ENCODE data around the gene AMY2B.
A peak's percentile ranks its signal among the peaks of the same experiment; 100 is the strongest.
"Not testable (repeated sequence)": the region's sequence is repeated elsewhere in the genome, so short reads cannot be mapped to it uniquely, and the experiment has no call there.

Gene AMY2B

GRCh38 chr1:103571289-103571688 lies at the start of gene AMY2B:
TSS of gene AMY2B (plus strand) at chr1:103571589. CDS start at chr1:103571603, 14 bp downstream.
- DNase-seq (ENCODE audit: low read depth); H3K4me3 ChIP-seq (ENCODE audit: low read depth, low read length): not testable (repeated sequence)

- no peak for DNase-seq (ENCODE audit: low read depth)
- no peak overlapping the region for H3K4me3 ChIP-seq (ENCODE audit: low read depth, low read length)
- TF ChIP-seq CTCF (conservative IDR thresholded peaks at IDR 0.05; ENCODE audit: low read depth, low read length): no peak
These were observed 48.0 kb upstream of the AMY2B start for GRCh38 chr1:103523346-103523745.

- H3K4me3 ChIP-seq (ENCODE audit: low read depth, low read length): peak overlapping the region; percentile 20
- TF ChIP-seq CTCF (conservative IDR thresholded peaks at IDR 0.05; ENCODE audit: low read depth, low read length): no peak
- peak; percentile 69 for DNase-seq (ENCODE audit: low read depth)
These were observed 46.2 kb upstream of the AMY2B start for GRCh38 chr1:103525114-103525606.

- DNase-seq (ENCODE audit: low read depth): peak; percentile 93
- peak; percentile 17 for TF ChIP-seq CTCF (conservative IDR thresholded peaks at IDR 0.05; ENCODE audit: low read depth, low read length)
- peak within 1 kb of the TSS; percentile 83 for H3K4me3 ChIP-seq (ENCODE audit: low read depth, low read length)
These were observed 45.5 kb upstream of the AMY2B start, which contains the start of gene RNPC3 for GRCh38 chr1:103525607-103526507. TSS of gene RNPC3 (plus strand) at chr1:103525699. CDS start at chr1:103526071, 372 bp downstream.

- no peak for TF ChIP-seq CTCF (conservative IDR thresholded peaks at IDR 0.05; ENCODE audit: low read depth, low read length)
- no peak overlapping the region for H3K4me3 ChIP-seq (ENCODE audit: low read depth, low read length)
- DNase-seq (ENCODE audit: low read depth): no peak
These were observed 44.1 kb upstream of the AMY2B start for GRCh38 chr1:103527331-103527730.

GRCh38 chr1:103529746-103530145 lies 41.6 kb upstream of the AMY2B start:
- DNase-seq (ENCODE audit: low read depth): peak; percentile 69
- TF ChIP-seq CTCF (conservative IDR thresholded peaks at IDR 0.05; ENCODE audit: low read depth, low read length): no peak
- H3K4me3 ChIP-seq (ENCODE audit: low read depth, low read length): no peak overlapping the region

GRCh38 chr1:103538226-103538625 lies 33.2 kb upstream of the AMY2B start:
- H3K4me3 ChIP-seq (ENCODE audit: low read depth, low read length): no peak overlapping the region
- TF ChIP-seq CTCF (conservative IDR thresholded peaks at IDR 0.05; ENCODE audit: low read depth, low read length): no peak
- no peak for DNase-seq (ENCODE audit: low read depth)

Measured in choroid plexus epithelial cell (primary cell).